ENCODE data around the gene AP2B1.
A peak's percentile ranks its signal among the peaks of the same experiment; 100 is the strongest.
"Not testable (repeated sequence)": the region's sequence is repeated elsewhere in the genome, so short reads cannot be mapped to it uniquely, and the experiment has no call there.

Gene AP2B1

DNA sequence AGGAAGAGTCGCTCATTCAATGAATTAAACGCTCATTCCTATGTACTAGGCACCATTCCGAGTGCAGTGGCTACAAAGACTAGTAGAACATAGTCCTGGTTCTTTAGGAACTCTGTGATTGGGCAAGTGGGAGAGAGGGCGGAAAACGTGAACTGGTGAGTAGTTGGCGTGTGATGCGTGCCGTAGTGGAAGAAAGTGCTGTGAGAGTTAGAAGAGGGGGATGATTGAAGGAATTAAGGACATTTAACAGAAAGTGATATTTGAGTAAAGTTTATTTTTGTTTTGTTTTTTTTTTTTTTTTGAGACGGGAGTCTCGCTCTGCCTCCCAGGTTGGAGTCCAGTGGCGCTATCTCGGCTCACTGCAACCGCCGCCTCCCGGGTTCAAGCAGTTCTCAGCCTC is 18.6 kb upstream of the AP2B1 start:
- DNase-seq: no peak

DNA sequence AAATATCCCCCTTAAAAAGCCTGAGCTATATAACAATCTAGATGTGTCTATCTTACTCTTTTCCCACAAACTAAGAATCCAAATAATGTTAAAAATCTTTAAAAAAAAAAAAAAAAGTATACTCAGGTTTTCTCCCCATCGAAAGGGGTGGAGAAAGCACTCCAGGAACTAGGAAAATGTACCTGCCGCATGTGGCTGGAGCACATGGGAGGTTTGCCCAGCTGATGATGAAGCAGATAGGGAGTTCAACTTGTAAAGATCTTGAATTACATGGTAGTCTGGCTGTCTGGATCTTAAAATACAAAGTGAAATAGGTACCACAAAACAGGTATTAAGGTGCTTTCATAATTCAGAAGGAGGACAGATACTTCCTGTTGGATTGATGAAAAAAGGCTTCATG is 17.7 kb upstream of the AP2B1 start:
- no peak for DNase-seq
- intact Hi-C loops (cut with DNase I): loop anchor here (5.0 kb wide), 1 partner anchor 238 kb away; the partner anchor contains the start of gene TAF15

More for the DNA sequence above, 18.6 kb upstream of the AP2B1 start:
- intact Hi-C loops (cut with DNase I): loop anchor here (5.0 kb wide), 1 partner anchor 239 kb away; the partner anchor contains the start of gene TAF15

DNA sequence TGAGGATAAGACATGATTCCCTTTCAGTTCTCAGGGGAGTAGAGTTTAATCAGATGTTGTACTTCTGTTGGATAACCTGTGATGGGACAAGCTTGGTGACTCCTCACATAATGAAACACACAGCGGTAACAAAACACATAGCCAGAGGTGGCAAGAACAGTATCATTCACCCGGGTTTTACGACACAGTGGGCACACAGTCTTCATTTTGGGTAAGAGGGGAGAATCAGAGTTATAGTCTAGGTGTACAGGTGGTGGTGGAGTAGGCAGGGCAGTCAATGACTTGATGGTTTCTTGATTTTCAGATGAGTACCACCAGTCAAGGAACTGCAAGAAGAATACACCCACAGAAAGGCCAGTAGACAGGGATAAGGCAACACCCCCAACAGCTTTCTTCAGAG is 11.4 kb upstream of the AP2B1 start:
- DNase-seq: no peak
- intact Hi-C loops (cut with DNase I): loop anchor here (10.0 kb wide), 1 partner anchor 431 kb away; the partner anchor contains the start of genes NLE1 and UNC45B

DNA sequence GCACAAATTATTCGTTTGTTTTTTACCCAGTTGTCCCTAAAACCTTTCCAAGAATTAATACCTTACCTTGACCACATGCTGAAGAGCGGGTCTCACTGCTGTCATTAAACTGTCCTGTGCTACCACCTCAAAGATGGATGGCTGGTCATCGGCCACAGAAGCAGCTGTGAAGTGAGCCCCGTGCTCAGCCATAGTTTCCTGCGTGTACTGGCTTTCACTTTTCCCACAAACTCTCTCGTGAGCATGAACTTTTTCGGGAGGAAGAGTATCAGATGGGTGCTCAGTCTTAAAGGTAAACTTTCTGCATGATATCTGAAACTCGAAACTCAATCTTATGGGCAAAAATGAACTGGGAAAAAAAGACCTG is 9.3 kb upstream of the AP2B1 start:
- intact Hi-C loops (cut with DNase I): loop anchor here (1.0 to 10.0 kb wide), 2 partner anchors 9 to 433 kb away; partner anchors contain the start of genes AP2B1, NLE1 and UNC45B
- no peak for DNase-seq

DNA sequence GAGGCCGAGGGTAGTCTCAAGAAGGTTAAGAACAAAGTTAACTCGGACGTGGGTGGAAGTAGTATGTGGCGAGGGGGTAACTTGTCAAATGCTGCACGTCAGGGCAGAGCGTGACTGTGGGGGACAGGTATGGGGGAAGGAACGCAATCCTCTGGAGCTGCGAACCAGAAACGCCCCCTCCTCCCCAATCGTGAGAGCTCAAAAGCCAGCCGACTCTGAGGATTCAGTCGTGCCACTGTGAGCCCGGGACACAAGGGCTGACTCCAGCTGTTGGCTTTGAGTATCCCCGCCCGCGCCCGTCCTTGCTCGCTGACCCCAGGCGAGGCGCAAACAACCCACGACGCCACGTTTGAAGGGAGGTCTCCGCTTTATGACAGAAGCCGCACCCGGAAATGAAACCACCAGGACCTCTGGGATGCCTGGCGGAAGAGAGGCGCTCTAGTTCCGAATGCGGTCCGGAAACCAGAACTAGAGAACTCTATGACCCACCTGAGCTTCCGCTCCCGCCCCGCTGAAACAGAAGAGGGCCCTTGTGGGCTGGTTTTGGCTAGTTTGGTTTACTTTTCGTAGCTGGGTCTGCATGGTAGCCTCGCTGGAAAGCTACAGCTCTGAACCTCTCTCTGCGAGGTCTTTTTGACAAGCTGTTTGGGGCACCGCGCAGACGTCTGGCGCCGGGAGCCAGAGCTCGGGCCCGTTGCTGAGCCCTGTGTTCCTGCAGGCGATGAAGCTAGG is 8.8 kb upstream of the AP2B1 start, which contains the start of gene PEX12:
PEX12 (minus strand) TSS at position 375 of the 732 bp plus-strand sequence. CDS start 550 bp downstream, outside the sequence.
- intact Hi-C loops (cut with DNase I): loop anchor here (1.0 to 10.0 kb wide), 2 partner anchors 9 to 434 kb away; partner anchors contain the start of genes AP2B1, NLE1 and UNC45B
- DNase-seq: peak; percentile 88 to 99 (median 94)

DNA sequence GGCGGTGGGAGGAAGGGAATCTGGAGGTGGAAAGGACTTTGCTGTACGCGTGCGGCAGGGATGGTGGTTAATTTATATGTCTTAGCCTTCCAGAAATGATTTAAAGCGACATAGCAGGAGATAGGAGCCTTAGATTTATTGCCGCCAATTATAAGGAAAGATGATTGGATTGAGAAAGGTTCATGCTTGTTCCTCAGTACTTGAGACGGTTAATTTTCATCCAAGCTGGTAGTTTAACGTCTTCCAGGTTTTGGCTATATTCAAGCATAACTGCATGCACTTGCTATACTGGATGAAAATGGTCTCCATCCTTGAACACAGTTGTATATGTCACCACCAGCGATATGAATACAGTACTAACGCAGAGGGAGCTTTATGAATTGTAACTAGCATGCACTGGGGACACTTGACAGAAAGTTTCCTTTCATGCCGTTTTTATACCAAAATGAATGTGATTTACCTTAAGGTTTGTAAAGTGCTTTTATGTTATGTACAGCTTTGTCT is 8.1 kb upstream of the AP2B1 start:
- no peak for DNase-seq
- intact Hi-C loops (cut with DNase I): loop anchor here (1.0 to 10.0 kb wide), 2 partner anchors 8 to 434 kb away; partner anchors contain the start of genes AP2B1, NLE1 and UNC45B

DNA sequence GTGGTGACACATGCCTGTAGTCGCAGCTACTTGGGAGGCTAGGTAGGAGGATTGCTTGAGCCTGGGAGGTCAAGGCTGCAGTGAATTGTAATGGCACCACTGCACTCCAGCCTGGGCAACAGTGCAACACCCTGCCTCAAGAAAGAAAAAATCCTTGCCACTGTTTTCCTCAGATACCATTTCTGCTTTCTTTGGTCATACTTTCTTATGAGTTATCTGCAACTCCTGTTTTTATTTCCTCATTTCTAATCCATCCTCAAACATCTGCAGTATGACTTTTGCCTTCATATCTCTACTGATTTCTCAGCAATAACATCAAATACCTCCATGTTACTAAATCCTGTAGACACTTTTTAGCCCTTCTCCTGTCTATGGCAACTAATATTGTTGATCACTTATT is 3.1 kb upstream of the AP2B1 start:
- intact Hi-C loops (cut with DNase I): no loop called here
- no peak for DNase-seq

DNA sequence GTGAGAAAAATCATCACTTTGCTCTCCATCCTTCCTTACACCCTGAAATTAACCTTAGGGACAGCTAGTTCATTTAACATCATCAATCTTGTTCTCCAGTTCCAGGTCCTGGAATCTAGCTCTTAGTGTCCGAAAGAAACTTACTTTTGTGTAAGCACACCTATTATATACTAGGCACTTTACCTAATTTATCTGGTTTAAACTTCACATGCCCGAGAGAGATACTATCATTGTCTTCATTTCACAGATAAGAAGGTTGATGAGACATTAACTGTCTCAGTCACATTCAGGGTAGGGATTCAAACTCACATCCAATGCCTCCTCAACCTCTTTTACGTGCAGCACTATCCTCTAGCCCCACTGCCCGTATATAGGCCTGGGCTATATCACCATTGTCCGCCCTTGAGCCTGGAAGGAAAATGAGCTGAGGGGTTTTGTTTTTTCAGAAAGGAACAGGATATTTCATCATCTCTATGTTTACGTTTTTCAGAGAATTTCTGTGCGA is 501 bp upstream of the AP2B1 start:
- DNase-seq: no peak
- intact Hi-C loops (cut with DNase I): loop anchor here (1.0 kb wide), 1 partner anchor 8 kb away; the partner anchor contains the start of gene PEX12

DNA sequence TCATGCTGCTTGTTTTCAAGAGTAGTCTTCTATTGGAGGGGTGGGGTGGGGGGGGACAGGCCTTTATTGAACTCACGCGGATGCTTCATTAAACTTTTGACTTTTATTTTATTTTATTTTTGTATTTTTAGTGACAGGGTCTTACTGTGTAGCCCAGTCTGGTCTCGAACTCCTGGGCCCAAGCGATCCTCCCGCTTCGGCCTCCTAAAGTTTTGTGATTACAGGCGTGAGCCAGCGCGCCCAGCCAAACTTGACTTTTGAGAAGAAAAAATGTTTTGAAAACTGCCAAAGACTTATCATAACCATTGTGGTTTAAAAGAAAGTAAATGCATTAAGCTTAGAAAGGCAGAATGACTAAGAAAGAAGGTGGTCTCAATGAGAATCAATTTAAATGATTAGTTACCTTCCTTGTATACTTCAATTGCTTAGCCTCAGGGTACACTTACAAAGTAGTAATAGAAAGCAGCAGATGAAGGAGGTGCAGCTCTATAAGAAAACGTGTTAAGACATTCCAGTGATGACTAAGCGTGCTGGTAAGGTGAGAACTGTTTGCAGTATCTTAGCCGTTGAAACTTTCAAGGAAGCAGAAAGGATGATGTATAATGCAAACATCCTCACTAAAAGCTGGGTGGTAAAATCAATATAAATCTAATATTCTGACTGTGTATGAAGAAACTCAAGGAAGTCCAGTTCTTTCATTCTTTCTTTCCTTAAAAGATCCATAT is 1.2 kb downstream of the AP2B1 start:
- intact Hi-C loops (cut with DNase I): no loop called here
- no peak for DNase-seq

DNA sequence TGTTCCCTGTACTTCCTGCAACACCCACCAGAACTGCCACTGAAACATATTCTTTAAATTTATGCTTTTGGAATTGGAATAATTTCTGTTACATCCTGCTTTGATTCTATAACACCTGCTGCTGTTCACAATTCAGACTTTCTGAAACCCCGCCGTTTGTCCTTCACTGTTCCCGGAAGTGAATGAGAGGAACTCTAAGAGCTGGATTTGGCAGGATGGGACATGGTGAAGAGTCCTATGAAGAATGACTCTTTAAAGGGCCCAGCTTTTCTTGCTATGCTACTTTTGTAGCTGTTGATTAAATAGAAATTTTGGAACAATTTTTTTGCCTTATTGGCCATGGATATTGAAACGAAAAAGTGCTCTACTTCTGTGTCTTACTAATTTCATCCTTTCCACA is 8.9 kb downstream of the AP2B1 start:
- intact Hi-C loops (cut with DNase I): no loop called here

DNA sequence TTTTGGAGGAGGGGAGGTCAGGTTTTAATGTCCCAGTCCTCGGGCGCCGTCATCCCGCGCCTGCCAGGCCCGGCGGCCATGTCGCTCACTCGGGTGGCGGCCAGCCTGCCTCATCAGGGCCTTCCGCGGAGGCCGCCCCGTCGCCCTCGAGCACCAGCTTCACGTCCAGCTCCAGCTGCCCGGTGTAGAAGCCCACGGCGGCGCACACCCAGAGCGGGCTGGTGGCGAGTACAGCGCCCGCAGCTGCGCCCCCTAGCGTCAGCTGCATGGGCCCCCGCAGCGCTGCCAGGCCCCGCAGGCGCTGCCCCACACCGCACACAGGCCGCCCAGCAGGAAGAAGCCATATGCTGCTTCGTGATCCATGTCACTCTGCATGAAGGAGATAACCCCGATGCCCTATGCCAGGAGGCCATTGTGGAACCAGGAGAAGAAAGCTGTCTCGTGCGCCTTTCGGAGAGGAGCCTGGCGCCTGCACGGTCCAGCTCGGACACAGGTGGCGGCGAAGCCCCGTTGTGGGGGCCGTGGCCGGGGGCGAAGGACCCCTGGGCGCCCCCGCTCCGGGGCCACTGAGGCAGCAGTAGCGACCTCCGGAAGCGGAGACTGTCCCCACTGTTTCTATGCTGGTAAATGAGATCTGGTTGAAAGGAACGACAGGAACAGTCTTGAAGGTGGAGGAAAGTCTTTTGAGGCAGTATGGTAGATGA is 9.6 kb downstream of the AP2B1 start:
- intact Hi-C loops (cut with DNase I): no loop called here
- DNase-seq: peak in 1 of 10 donors; percentile 61

More for the DNA sequence above, 8.9 kb downstream of the AP2B1 start:
- no peak for DNase-seq

DNA sequence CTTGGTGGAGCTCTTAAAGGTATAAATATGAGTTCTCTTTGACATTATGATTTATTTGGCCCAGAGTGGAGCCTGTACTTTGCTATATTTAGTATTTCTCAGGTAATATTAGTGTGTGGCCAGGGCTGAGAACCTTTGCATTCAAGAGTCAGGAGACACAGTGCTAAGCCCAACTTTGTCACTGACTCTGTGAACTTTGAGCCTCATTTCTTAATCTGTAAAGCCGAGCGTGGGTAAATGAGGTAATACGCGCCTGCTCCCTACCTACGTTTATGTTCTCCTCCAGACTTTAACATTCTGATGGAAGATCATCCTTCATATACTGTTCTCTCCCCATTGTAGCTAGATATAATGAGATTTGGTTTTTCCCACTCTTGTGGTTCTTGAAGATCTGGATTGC is 10.5 kb downstream of the AP2B1 start:
- DNase-seq: no peak
- intact Hi-C loops (cut with DNase I): no loop called here

DNA sequence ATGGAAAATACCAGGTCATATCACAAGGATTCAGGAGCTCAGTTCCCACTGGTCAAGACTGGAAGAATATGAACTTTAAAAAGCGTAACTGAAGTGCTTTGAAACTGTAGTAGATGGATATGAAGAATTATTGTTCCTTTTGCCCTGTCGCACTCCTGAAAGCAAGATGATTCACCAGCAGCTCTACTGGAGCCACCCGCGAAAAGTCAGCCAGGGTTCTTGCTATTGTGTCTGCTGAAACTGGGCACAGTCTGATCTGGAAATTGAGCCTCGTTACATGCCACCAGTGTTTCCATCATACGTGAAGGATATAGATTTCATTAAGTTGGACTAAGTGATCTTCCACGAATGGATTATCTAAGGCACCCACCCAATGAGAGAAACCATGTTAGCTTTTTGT is 16.6 kb downstream of the AP2B1 start:
- intact Hi-C loops (cut with DNase I): no loop called here
- DNase-seq: peak in 2 of 10 donors; percentile 70 to 83

DNA sequence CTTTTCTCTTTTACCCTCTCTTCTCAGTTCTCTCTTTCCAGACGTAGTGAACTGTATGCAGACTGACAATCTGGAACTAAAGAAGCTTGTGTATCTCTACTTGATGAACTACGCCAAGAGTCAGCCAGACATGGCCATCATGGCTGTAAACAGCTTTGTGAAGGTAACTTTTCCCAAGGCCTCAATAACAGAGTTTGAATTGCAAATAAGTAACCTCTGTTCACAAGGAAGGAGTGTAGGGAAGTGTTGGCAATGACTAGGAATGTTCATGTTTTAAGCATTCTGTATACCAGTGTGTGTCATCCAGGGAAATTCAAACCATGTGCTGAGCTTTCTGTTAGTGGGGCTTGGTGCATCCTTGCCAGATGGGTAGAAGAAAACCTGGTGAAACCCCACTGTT is 18.6 kb downstream of the AP2B1 start:
- intact Hi-C loops (cut with DNase I): no loop called here
- DNase-seq: no peak

DNA sequence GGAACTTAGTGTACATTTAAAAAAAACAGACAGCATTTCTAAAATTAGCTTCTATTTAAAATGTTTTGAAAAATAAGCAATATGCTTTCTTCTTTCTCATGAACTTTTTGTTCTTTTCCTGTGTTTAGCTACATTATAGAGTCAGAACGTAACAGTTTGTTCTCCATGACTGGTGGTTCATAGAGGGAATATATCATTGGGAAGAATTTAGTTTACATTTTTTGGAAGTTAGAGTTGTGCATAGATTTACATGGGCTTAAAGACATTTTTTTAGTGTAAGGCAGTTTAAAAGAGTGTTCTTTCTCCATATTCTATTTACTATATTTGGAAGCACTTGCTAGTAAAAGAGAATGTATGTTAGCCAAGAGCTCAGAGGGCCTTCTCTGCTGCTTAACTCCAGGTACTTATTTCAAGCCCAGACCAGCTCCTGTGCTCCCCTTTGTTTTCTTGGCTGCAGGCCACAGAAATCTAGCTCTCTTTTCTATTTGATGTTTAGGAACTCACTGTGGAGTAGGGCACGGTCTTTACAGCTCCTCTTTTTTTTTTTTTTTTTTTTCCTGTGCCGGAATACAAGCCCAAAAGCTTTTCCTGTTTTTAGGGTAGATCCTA is 20.2 kb downstream of the AP2B1 start:
- intact Hi-C loops (cut with DNase I): no loop called here
- DNase-seq: no peak

DNA sequence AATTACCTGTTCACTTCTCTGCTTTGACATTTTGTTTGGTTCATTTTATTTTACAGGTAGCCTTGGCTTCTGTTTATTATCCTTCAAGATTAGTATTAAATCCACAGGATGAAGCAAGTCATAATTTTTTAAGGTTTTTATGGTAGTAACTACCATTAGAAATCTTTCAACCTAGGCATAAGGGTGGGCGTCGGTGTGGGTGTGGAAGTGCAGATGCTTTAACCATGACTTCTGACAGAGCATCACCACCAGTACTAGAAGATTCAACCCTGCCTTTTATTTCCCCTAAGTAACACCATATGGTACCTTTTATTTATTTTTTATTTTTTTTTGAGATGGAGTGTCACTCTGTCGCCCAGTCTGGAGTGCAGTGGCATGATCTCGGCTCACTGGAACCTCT is 22.7 kb downstream of the AP2B1 start:
- intact Hi-C loops (cut with DNase I): no loop called here

DNA sequence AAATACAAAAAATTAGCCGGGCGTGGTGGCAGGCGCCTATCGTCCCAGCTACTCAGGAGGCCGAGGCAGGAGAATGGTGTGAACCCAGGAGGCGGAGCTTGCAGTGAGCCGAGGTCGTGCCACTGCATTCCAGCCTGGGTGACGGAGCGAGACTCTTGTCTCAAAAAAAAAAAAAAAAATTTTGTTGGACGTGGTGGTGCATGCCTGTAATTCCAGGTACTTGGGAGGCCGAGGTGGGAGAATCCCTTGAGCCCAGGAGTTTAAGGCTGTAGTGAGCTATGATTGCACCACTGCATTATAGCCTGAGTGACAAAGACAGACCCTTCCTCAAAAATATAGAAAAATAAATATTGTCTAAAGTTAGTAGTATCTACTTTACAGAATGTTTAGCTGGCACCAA is 23.6 kb downstream of the AP2B1 start:
- intact Hi-C loops (cut with DNase I); DNase-seq: not testable (repeated sequence)

More for the DNA sequence above, 22.7 kb downstream of the AP2B1 start:
- DNase-seq: no peak

DNA sequence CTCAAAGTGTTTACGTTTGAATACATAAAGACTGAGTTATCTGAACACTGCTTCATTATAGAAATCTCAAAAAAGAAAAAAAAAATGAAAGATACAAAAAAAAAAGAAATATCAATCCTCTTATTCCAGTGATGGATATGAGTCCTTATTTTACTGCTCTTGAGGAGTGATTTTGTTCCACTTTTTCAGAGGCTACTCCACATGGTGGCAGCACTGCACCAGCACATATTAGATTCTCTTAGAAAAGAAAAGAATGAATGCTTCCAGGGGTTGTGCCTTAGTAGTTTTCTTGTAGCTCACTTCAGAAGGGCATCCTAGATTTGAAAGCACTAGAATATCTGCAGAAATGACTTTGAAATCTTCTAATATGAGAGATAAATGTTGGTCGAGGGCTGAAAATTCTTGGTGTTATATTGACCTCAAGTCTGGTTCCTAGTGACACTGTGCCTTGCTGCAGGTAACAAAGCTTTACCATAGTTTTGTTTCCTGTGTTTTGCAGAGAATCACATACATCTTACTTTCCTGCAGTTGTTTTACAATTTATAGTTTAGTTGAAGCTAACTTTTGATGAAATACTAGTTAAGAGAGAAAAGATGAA is 25.9 kb downstream of the AP2B1 start:
- peak in 7 of 10 donors; percentile 35 to 79 (median 59) for DNase-seq
- intact Hi-C loops (cut with DNase I): loop anchor here (1.0 kb wide), 1 partner anchor 134 kb away; no protein-coding TSS in a partner anchor

DNA sequence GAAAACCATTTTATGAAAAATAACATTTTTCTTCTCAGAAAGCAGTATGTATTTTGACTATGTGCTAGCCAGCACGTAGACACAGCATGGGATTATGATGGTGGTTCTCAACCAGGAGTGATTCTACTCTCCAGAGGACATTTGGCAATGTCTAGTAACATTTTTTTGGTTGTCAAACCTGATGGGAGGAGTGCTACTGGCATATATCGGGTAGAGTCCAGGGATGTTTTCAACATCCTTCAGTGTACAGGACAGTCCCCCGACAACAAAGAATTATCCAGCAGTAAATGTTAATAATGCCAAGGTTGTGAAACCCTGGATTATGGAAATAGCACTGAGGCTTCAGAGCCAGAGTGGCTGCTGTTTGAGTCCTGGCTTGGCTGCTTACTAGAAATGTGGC is 27.7 kb downstream of the AP2B1 start:
- DNase-seq: no peak
- intact Hi-C loops (cut with DNase I): no loop called here

Data from posterior cingulate gyrus (tissue), 11 donors.